Measurements from ENCODE around the gene DCTPP1.
A peak's percentile ranks its signal among the peaks of the same experiment; 100 is the strongest.

The DCTPP1 gene

DNA sequence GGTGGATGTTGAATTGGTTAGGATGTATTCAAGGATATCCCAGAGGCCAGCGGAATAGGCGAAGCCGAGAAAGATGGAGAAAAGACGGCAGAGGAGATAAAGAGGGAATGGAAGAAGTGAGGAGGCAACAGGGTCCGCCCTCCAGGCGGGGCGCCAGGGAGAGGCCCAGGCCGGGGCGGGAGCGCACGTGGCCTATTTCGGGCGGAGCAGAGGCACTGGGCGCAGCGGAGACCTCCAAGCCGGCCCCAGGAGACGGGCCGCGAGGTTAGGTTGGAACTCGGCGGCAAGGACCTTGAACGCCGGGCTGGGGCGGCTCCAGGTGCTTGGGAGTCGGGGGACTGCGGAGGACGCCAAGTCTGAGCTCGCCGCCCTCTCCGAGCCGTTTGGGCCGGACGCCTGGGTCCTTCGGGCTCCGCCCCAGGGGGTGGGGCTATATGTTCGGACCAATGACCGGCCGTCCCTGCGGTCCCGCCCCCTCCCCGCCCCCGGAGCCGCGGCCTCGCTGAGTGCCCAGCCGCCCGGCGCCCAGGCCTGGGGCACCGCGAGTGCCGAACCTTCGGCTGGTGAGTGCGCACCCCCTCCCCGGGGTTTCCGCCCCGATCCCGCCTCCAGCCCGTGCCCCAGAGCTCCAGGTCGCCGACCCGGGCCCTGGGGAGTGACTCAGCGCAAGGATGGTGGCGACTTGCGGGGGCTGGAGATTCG is 22.6 kb downstream of the DCTPP1 start, which contains the start of gene ZNF771 (continued):
- TF ChIP-seq ZNF521 (tag by site-specific recombination; IDR thresholded peaks at IDR 0.05): no peak
- TF ChIP-seq MZF1 (tag by site-specific recombination; IDR thresholded peaks at IDR 0.05; ENCODE audit: borderline replicate concordance): peak; percentile 14; the same call in 1 of the 2 replicates
- TF ChIP-seq, protein P1, sequence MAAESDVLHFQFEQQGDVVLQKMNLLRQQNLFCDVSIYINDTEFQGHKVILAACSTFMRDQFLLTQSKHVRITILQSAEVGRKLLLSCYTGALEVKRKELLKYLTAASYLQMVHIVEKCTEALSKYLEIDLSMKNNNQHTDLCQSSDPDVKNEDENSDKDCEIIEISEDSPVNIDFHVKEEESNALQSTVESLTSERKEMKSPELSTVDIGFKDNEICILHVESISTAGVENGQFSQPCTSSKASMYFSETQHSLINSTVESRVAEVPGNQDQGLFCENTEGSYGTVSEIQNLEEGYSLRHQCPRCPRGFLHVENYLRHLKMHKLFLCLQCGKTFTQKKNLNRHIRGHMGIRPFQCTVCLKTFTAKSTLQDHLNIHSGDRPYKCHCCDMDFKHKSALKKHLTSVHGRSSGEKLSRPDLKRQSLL (tag by site-specific recombination; IDR thresholded peaks at IDR 0.05): peak; percentile 35; the same call in 1 of the 2 replicates
- TF ChIP-seq TRIM28 (IDR thresholded peaks at IDR 0.05; ENCODE audit: borderline replicate concordance, low read length): 0 out of 2 replicates have a peak, but pooled peaks have one; percentile 37
- TF ChIP-seq ZNF629 (tag by site-specific recombination; IDR thresholded peaks at IDR 0.05): peak; percentile 50
- TF ChIP-seq ZEB2 (tag by site-specific recombination; IDR thresholded peaks at IDR 0.05): peak; percentile 97
- TF ChIP-seq ZFP69B (tag by site-specific recombination; IDR thresholded peaks at IDR 0.05): peak; percentile 82
- peak; percentile 52 for TF ChIP-seq ZNF596 (tag by site-specific recombination; IDR thresholded peaks at IDR 0.05)
- no peak; the same call in none of the 2 replicates for TF ChIP-seq ZNF76 (tag by site-specific recombination; IDR thresholded peaks at IDR 0.05; ENCODE audit: borderline replicate concordance, low read depth)
- TF ChIP-seq ZNF121 (tag by site-specific recombination; IDR thresholded peaks at IDR 0.05): 0 out of 2 replicates have a peak, but pooled peaks have one; percentile 29
- TF ChIP-seq ZBTB8A (tag by site-specific recombination; IDR thresholded peaks at IDR 0.05): peak; percentile 100
- TF ChIP-seq SCRT1 (tag by site-specific recombination; IDR thresholded peaks at IDR 0.05; ENCODE audit: borderline replicate concordance): peak; percentile 97
- TF ChIP-seq ZFP3 (tag by site-specific recombination; IDR thresholded peaks at IDR 0.05; ENCODE audit: low read depth): no peak
- no peak for TF ChIP-seq ZNF747 (tag by site-specific recombination; IDR thresholded peaks at IDR 0.05)
- peak; percentile 84 for TF ChIP-seq ZSCAN30 (tag by site-specific recombination; IDR thresholded peaks at IDR 0.05)
- TF ChIP-seq ZNF223 (tag by site-specific recombination; IDR thresholded peaks at IDR 0.05): no peak
- TF ChIP-seq ZNF530 (tag by site-specific recombination; IDR thresholded peaks at IDR 0.05; ENCODE audit: low read depth): no peak
- 0 out of 2 replicates have a peak, but pooled peaks have one; percentile 34 for TF ChIP-seq PBX3 (CRISPR knock-in tag; IDR thresholded peaks at IDR 0.05)
- TF ChIP-seq SCRT2 (tag by site-specific recombination; IDR thresholded peaks at IDR 0.05): peak; percentile 99
- no peak for TF ChIP-seq ZNF544 (tag by site-specific recombination; IDR thresholded peaks at IDR 0.05)
- no peak for TF ChIP-seq ZNF24 (tag by site-specific recombination; IDR thresholded peaks at IDR 0.05)
- TF ChIP-seq MYNN (tag by site-specific recombination; IDR thresholded peaks at IDR 0.05; ENCODE audit: borderline replicate concordance): no peak
- TF ChIP-seq ZNF677 (tag by site-specific recombination; IDR thresholded peaks at IDR 0.05): no peak
- peak; percentile 92 for TF ChIP-seq ZFHX2 (tag by site-specific recombination; conservative IDR thresholded peaks at IDR 0.05)
- TF ChIP-seq KLF17 (tag by site-specific recombination; IDR thresholded peaks at IDR 0.05): peak; percentile 77
- TF ChIP-seq GLI4 (tag by site-specific recombination; IDR thresholded peaks at IDR 0.05): peak; percentile 55
- TF ChIP-seq KLF9 (tag by site-specific recombination; IDR thresholded peaks at IDR 0.05; ENCODE audit: low read depth): peak; percentile 91
- TF ChIP-seq ZNF501 (tag by site-specific recombination; IDR thresholded peaks at IDR 0.05): peak; percentile 74
- no peak for TF ChIP-seq INSM2 (tag by site-specific recombination; IDR thresholded peaks at IDR 0.05)
- peak; percentile 96 for TF ChIP-seq ZNF335 (tag by site-specific recombination; conservative IDR thresholded peaks at IDR 0.05)
- TF ChIP-seq ZNF670 (tag by site-specific recombination; IDR thresholded peaks at IDR 0.05; ENCODE audit: low read depth): no peak
- TF ChIP-seq ZBTB7A (tag by site-specific recombination; IDR thresholded peaks at IDR 0.05; ENCODE audit: low read depth): no peak
- TF ChIP-seq ZNF610 (tag by site-specific recombination; IDR thresholded peaks at IDR 0.05; ENCODE audit: borderline replicate concordance): peak; percentile 85; the same call in 1 of the 2 replicates
- peak; percentile 95 for TF ChIP-seq EGR2 (tag by site-specific recombination; IDR thresholded peaks at IDR 0.05; ENCODE audit: low read depth)
- no peak for TF ChIP-seq ZNF16 (tag by site-specific recombination; IDR thresholded peaks at IDR 0.05; ENCODE audit: low read depth)
- peak; percentile 89 for TF ChIP-seq ZNF660 (tag by site-specific recombination; IDR thresholded peaks at IDR 0.05)
- TF ChIP-seq ZBTB48 (tag by site-specific recombination; IDR thresholded peaks at IDR 0.05): 0 out of 2 replicates have a peak, but pooled peaks have one; percentile 9
